ENCODE measurements around the gene CNTN5. TPM values are rescaled to one million over a fixed set of nuclear protein-coding genes. Genes with fewer than 3 reads are reported as not detected.

CNTN5 gene
- total and polyA plus RNA-seq, 2 experiments from 2014 or later, result 9.6 to 10.6 TPM

- no peaks in the 10 kb centered on the region for H3K4me1 ChIP-seq (ENCODE audit: insufficient read depth)
- no peaks in the 10 kb centered on the region for H3K36me3 ChIP-seq (replicated peaks; ENCODE audit: insufficient read depth, low read depth)
- TF ChIP-seq EZH2phosphoT487 (IDR thresholded peaks at IDR 0.05; ENCODE audit: low read depth, severe bottlenecking, unreplicated experiment), result no peak
- no peak for TF ChIP-seq CTCF (IDR thresholded peaks at IDR 0.05; ENCODE audit: poor library complexity)
- no peak for TF ChIP-seq EZH2 (IDR thresholded peaks at IDR 0.05; ENCODE audit: borderline replicate concordance)
- H4K20me1 ChIP-seq (ENCODE audit: insufficient read depth, poor library complexity, severe bottlenecking), result no peaks in the 10 kb centered on the region
- H2AFZ ChIP-seq, result no peak overlapping the region
- H3K27ac ChIP-seq, result no peak overlapping the region
- H3K9me3 ChIP-seq (ENCODE audit: low read depth), result no peaks in the 10 kb centered on the region
- no peak overlapping the region for H3K4me2 ChIP-seq
- H3K4me3 ChIP-seq, result no peak overlapping the region
- H3K27me3 ChIP-seq, result no peaks in the 10 kb centered on the region
- H3K9me2 ChIP-seq (replicated peaks; ENCODE audit: insufficient read depth), result no peaks in the 10 kb centered on the region
- WGBS (ENCODE audit: low lambda C conversion rate, missing lambda C conversion rate), result 78% methylated on average over 5 of the region's 5 CpGs
- no peaks in the 10 kb centered on the region for H3K79me2 ChIP-seq
- no peak for DNase-seq (ENCODE audit: low spot score)
Observed at GRCh38 chr11:99638073-99638553, 617.4 kb downstream of the CNTN5 start.

- no peaks in the 10 kb centered on the region for H3K9me3 ChIP-seq (ENCODE audit: low read depth)
- no peak overlapping the region for H3K27ac ChIP-seq
- TF ChIP-seq CTCF (IDR thresholded peaks at IDR 0.05; ENCODE audit: poor library complexity), result no peak
- TF ChIP-seq EZH2phosphoT487 (IDR thresholded peaks at IDR 0.05; ENCODE audit: low read depth, severe bottlenecking, unreplicated experiment), result no peak
- TF ChIP-seq EZH2 (IDR thresholded peaks at IDR 0.05; ENCODE audit: borderline replicate concordance), result no peak
- no peaks in the 10 kb centered on the region for H3K9me2 ChIP-seq (replicated peaks; ENCODE audit: insufficient read depth)
- H3K4me3 ChIP-seq, result no peak overlapping the region
- H2AFZ ChIP-seq, result no peak overlapping the region
- no peaks in the 10 kb centered on the region for H3K36me3 ChIP-seq (replicated peaks; ENCODE audit: insufficient read depth, low read depth)
- no peaks in the 10 kb centered on the region for H3K4me1 ChIP-seq (ENCODE audit: insufficient read depth)
- H3K79me2 ChIP-seq, result no peaks in the 10 kb centered on the region
- no peak overlapping the region for H3K4me2 ChIP-seq
- no peaks in the 10 kb centered on the region for H4K20me1 ChIP-seq (ENCODE audit: insufficient read depth, poor library complexity, severe bottlenecking)
- H3K27me3 ChIP-seq, result no peaks in the 10 kb centered on the region
- no peak for DNase-seq (ENCODE audit: low spot score)
Observed at GRCh38 chr11:99640671-99641070, 619.9 kb downstream of the CNTN5 start.

GRCh38 chr11:99645934-99646333, 625.2 kb downstream of the CNTN5 start:
- Histone ChIP-seq H3K9me3 (ENCODE audit: low read depth) (no peaks in the 10 kb centered on the region), H3K4me3 (no peak overlapping the region), H3K79me2 (no peaks in the 10 kb centered on the region), H3K27me3 (no peaks in the 10 kb centered on the region), H4K20me1 (ENCODE audit: insufficient read depth, poor library complexity, severe bottlenecking) (no peaks in the 10 kb centered on the region), H3K4me2 (no peak overlapping the region), H2AFZ (no peak overlapping the region), H3K36me3 (replicated peaks; ENCODE audit: insufficient read depth, low read depth) (no peaks in the 10 kb centered on the region), H3K9me2 (replicated peaks; ENCODE audit: insufficient read depth) (no peaks in the 10 kb centered on the region), H3K4me1 (ENCODE audit: insufficient read depth) (no peaks in the 10 kb centered on the region), H3K27ac (no peak overlapping the region)
- TF ChIP-seq CTCF (IDR thresholded peaks at IDR 0.05; ENCODE audit: poor library complexity) (no peak), EZH2phosphoT487 (IDR thresholded peaks at IDR 0.05; ENCODE audit: low read depth, severe bottlenecking, unreplicated experiment) (no peak), EZH2 (IDR thresholded peaks at IDR 0.05; ENCODE audit: borderline replicate concordance) (no peak)
- DNase-seq (ENCODE audit: low spot score), result no peak
- WGBS (ENCODE audit: low lambda C conversion rate, missing lambda C conversion rate), result 98% methylated on average over 2 of the region's 2 CpGs

Measured in hepatocyte (in vitro differentiated cells).